Mesenchymal stem cell (in vitro differentiated cells and primary cell): ENCODE measurements around the gene NDUFB7.

Experiments used
- DNase-seq: peaks from one replicate; pipeline ENCODE4 v3.0.0-alpha.2; 2013
- H2AFZ ChIP-seq: one replicate; pipeline ENCODE4 v1.6.1; 2013; ENCODE audit warnings: low read depth, mild to moderate bottlenecking, control low read depth, inconsistent platforms, low read length, moderate library complexity
- H2AK5ac ChIP-seq: 2 replicates; pipeline ENCODE4 v1.6.1; 2013; ENCODE audit warnings: low read length, moderate library complexity, mild to moderate bottlenecking, inconsistent platforms; ENCODE audit not compliant: severe bottlenecking
- H2BK120ac ChIP-seq: one replicate; pipeline ENCODE4 v1.6.1; 2013; ENCODE audit warnings: low read depth, mild to moderate bottlenecking, inconsistent platforms, low read length, moderate library complexity
- H2BK12ac ChIP-seq, 2 experiments: one replicate each; pipeline ENCODE4 v1.6.1; 2013; ENCODE audit warnings: inconsistent platforms in 2 of 2, low read length in 2 of 2, mild to moderate bottlenecking in 2 of 2, moderate library complexity in 2 of 2, control low read depth in 1 of 2
- H2BK15ac ChIP-seq: one replicate; pipeline ENCODE4 v1.6.1; 2013; ENCODE audit warnings: mild to moderate bottlenecking, low read depth, inconsistent platforms; ENCODE audit not compliant: poor library complexity, severe bottlenecking
- H2BK5ac ChIP-seq: 2 replicates; pipeline ENCODE4 v1.6.1; 2013; ENCODE audit warnings: low read depth, mild to moderate bottlenecking, low read length, control low read depth, inconsistent platforms; ENCODE audit not compliant: poor library complexity, severe bottlenecking
- H3K14ac ChIP-seq, 2 experiments: one replicate each; pipeline ENCODE4 v1.6.1; 2013; ENCODE audit warnings: inconsistent platforms in 2 of 2, low read length in 2 of 2, control low read depth in 1 of 2, mild to moderate bottlenecking in 1 of 2, moderate library complexity in 1 of 2
- H3K18ac ChIP-seq, 2 experiments: one replicate each; pipeline ENCODE4 v1.6.1; 2013; ENCODE audit warnings: inconsistent platforms in 2 of 2, low read length in 2 of 2, control low read depth in 1 of 2, low read depth in 1 of 2, mild to moderate bottlenecking in 1 of 2
- H3K23ac ChIP-seq, 2 experiments: one replicate each; pipeline ENCODE4 v1.6.1; 2013; ENCODE audit warnings: inconsistent platforms in 2 of 2, low read length in 2 of 2, mild to moderate bottlenecking in 2 of 2, moderate library complexity in 2 of 2, control low read depth in 1 of 2
- H3K27ac ChIP-seq: 2 replicates; pipeline ENCODE4 v1.5.1; 2013; ENCODE audit warnings: mild to moderate bottlenecking, moderate library complexity, low read length, control low read depth, inconsistent platforms; ENCODE audit not compliant: poor library complexity, severe bottlenecking
- H3K27me3 ChIP-seq, 2 experiments: 2 replicates each; pipeline versions ENCODE4 v1.6.1 to v1.7.0; 2013; ENCODE audit warnings: low read length in 2 of 2, mild to moderate bottlenecking in 2 of 2, moderate library complexity in 2 of 2, control low read depth in 1 of 2, inconsistent platforms in 1 of 2; ENCODE audit not compliant: control insufficient read depth in 1 of 2, insufficient read depth in 1 of 2
- H3K36me3 ChIP-seq, 2 experiments: 2 replicates each; pipeline versions ENCODE4 v1.6.1 to v1.7.0; 2013; ENCODE audit warnings: low read length in 2 of 2, control low read depth in 1 of 2, inconsistent platforms in 1 of 2, low read depth in 1 of 2, mild to moderate bottlenecking in 1 of 2; ENCODE audit not compliant: insufficient read depth in 2 of 2, control insufficient read depth in 1 of 2
- H3K4ac ChIP-seq, 2 experiments: one replicate each; pipeline ENCODE4 v1.6.1; 2013; ENCODE audit warnings: inconsistent platforms in 2 of 2, low read length in 2 of 2, mild to moderate bottlenecking in 2 of 2, moderate library complexity in 2 of 2, control low read depth in 1 of 2, low read depth in 1 of 2
- H3K4me1 ChIP-seq: 2 replicates; pipeline ENCODE4 v1.6.1; 2013; ENCODE audit warnings: low read depth, low read length, control low read depth; ENCODE audit not compliant: control insufficient read depth, insufficient read depth
- H3K4me2 ChIP-seq: 2 replicates; pipeline ENCODE4 v1.6.1; 2013; ENCODE audit warnings: low read length, mild to moderate bottlenecking, inconsistent platforms; ENCODE audit not compliant: poor library complexity, severe bottlenecking
- H3K4me3 ChIP-seq, 2 experiments: 2 replicates each; pipeline versions ENCODE4 v1.5.1 to v1.7.0; 2013; ENCODE audit warnings: low read length in 2 of 2, mild to moderate bottlenecking in 2 of 2, control low read depth in 1 of 2, low read depth in 1 of 2; ENCODE audit not compliant: insufficient read depth in 1 of 2
- H3K79me1 ChIP-seq: replicated peaks from 2 replicates; pipeline ENCODE4 v1.6.1; 2013; ENCODE audit warnings: mild to moderate bottlenecking, control low read depth, low read length, inconsistent platforms; ENCODE audit not compliant: poor library complexity, severe bottlenecking
- H3K9ac ChIP-seq: 2 replicates; pipeline ENCODE4 v1.7.0; 2013; ENCODE audit warnings: mild to moderate bottlenecking, low read length, moderate library complexity
- H3K9me3 ChIP-seq: 2 replicates; pipeline ENCODE4 v1.7.0; 2013; ENCODE audit warnings: mild to moderate bottlenecking, low read length; ENCODE audit not compliant: control insufficient read depth
- H4K8ac ChIP-seq: one replicate; pipeline ENCODE4 v1.6.1; 2013; ENCODE audit warnings: inconsistent platforms, mild to moderate bottlenecking, low read length, moderate library complexity
- H4K91ac ChIP-seq: one replicate; pipeline ENCODE4 v1.6.1; 2013; ENCODE audit warnings: mild to moderate bottlenecking, low read length, inconsistent platforms
- WGBS: methylation state at CpG from one replicate; pipeline ENCODE4 v1.1.7; 2013; ENCODE audit warnings: mixed read lengths; 5-methylcytosine and 5-hydroxymethylcytosine counted together

The NDUFB7 gene

DNA sequence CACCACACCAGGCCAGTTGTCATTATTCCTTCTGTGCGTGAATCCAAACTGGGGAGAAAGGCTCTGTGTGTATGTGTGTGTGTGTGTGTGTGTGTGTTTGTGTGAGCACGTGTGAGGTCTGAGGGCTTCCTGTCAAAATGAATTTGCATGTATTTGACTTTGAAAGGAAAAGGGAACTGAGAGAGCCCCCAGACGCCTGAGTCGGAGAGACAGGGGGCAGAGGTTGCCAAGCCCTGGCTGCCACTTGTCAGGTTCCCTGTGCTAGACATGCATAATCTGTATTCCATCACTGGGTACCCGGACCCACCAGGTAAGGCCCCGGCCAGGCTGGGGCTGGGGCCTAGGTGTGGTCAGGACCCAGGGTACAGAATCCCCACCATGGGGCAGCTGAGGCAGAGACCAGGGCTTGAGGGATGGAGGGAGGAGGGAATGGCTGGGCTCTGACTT lies 11.1 kb upstream of the NDUFB7 start, which contains the start of gene CLEC17A:
Gene CLEC17A, plus strand, starts transcription at position 191 of the 447 bp plus-strand sequence. Its CDS starts 77 bp downstream, at position 268.
- H2AK5ac ChIP-seq = no peak within 1 kb of the TSS
- no peak within 1 kb of the TSS for H2BK120ac ChIP-seq
- no peak within 1 kb of the TSS for H4K8ac ChIP-seq
- H3K4me2 ChIP-seq = no peak within 1 kb of the TSS
- H3K4me1 ChIP-seq = peaks cover 1% of the 10 kb centered on the region
- H3K23ac ChIP-seq = no peak within 1 kb of the TSS
- H3K4me3 ChIP-seq = no peak within 1 kb of the TSS
- no peaks in the 10 kb centered on the region for H3K27me3 ChIP-seq
- H3K36me3 ChIP-seq = no peaks in the 10 kb centered on the region
- H3K4ac ChIP-seq = no peak within 1 kb of the TSS
- H4K91ac ChIP-seq = no peak within 1 kb of the TSS
- H3K14ac ChIP-seq = no peak within 1 kb of the TSS
- 67% methylated on average over 4 of the region's 6 CpGs for WGBS
- H3K9ac ChIP-seq = no peak within 1 kb of the TSS
- DNase-seq = no peak
- H2AFZ ChIP-seq = no peak within 1 kb of the TSS
- no peaks in the 10 kb centered on the region for H3K9me3 ChIP-seq
- H3K18ac ChIP-seq = no peak within 1 kb of the TSS
- H2BK12ac ChIP-seq = no peak within 1 kb of the TSS
- H2BK15ac ChIP-seq = no peak within 1 kb of the TSS
- H3K79me1 ChIP-seq = no peaks in the 10 kb centered on the region
- H3K27ac ChIP-seq = no peak within 1 kb of the TSS
- H2BK5ac ChIP-seq = no peak within 1 kb of the TSS

DNA sequence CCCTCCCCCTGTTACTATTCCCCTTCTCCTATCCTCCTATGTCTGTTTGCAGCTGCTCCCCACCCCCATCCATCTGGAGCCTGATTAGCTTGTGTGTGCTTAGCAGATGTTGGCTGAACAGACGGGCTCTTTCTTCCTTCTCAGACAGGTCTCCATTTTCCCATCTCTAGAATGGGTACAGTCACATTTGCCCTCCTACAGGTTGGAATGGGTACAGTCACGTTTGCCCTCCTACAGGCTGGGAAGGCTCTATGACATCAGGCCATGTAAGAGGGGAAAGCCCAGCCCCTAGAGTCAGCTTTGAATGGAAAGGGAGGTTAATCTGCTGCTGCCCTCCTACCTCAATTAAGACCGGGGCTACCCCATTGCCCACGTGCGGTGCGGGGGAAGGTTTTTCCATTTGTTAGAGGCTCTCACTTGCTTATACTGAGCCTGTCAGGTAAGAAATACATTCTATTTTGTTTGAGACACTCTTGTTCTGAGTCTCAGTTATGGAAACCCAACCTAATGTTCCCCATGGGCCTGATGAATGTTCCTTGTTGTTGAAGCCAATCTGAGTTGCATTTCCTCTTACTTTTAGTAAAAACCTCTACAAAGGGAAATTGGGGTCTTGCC lies 8.9 kb upstream of the NDUFB7 start:
- no peak for DNase-seq
- no peak overlapping the region for H2BK120ac ChIP-seq
- no peaks in the 10 kb centered on the region for H3K9me3 ChIP-seq
- H3K27ac ChIP-seq = no peak overlapping the region
- no peak overlapping the region for H2AK5ac ChIP-seq
- H2AFZ ChIP-seq = no peak overlapping the region
- no peak overlapping the region for H2BK15ac ChIP-seq
- no peak overlapping the region for H2BK5ac ChIP-seq
- H3K9ac ChIP-seq = no peak overlapping the region
- no peaks in the 10 kb centered on the region for H3K27me3 ChIP-seq
- H3K36me3 ChIP-seq = no peaks in the 10 kb centered on the region
- H4K91ac ChIP-seq = no peak overlapping the region
- WGBS = 81% methylated on average over 6 of the region's 6 CpGs
- H3K4ac ChIP-seq = no peak overlapping the region
- H4K8ac ChIP-seq = no peak overlapping the region
- H2BK12ac ChIP-seq = no peak overlapping the region
- no peak overlapping the region for H3K14ac ChIP-seq
- no peak overlapping the region for H3K4me2 ChIP-seq
- H3K18ac ChIP-seq = no peak overlapping the region
- H3K4me1 ChIP-seq = peaks cover 1% of the 10 kb centered on the region
- no peak overlapping the region for H3K4me3 ChIP-seq
- no peak overlapping the region for H3K23ac ChIP-seq
- H3K79me1 ChIP-seq = no peaks in the 10 kb centered on the region

DNA sequence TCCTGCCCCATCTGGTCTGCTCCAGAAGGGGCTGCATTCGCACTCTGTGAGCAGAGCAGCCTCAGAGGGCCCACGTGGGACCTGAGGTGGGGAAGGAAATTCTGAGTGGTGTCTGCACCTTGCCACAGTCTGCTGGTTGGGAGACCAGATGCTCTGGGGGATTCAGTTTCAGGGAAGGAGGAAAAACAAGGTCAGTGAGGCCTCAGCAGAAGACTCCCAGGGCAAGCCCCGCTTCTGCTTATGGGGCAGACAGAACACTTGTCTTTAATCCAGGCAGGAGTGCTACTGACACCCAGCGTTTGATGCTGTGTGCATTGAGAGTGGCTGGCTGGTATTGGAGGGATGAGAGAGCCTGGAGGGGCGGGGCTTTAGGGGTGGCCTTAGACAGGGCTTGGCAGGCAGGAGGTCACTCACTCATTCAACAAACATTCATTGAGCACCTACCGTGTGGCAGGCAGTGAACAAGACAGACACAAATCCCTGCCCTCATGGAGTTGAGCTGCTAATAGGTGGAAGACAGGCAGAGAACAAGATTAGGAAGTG lies 6.1 kb upstream of the NDUFB7 start:
- Histone ChIP-seq H2AK5ac (no peak overlapping the region), H3K4me2 (no peak overlapping the region), H2AFZ (no peak overlapping the region), H2BK120ac (no peak overlapping the region), H3K36me3 (no peaks in the 10 kb centered on the region), H3K9me3 (no peaks in the 10 kb centered on the region), H3K14ac (no peak overlapping the region), H3K23ac (no peak overlapping the region), H2BK12ac (no peak overlapping the region), H2BK5ac (no peak overlapping the region), H3K4me1 (peaks cover 1% of the 10 kb centered on the region), H3K27me3 (no peaks in the 10 kb centered on the region), H4K91ac (no peak overlapping the region), H3K4me3 (no peak overlapping the region), H3K18ac (no peak overlapping the region), H3K4ac (no peak overlapping the region), H3K79me1 (no peaks in the 10 kb centered on the region), H4K8ac (no peak overlapping the region), H3K27ac (no peak overlapping the region), H2BK15ac (no peak overlapping the region), H3K9ac (no peak overlapping the region)
- no peak for DNase-seq
- 68% methylated on average over 5 of the region's 6 CpGs for WGBS

DNA sequence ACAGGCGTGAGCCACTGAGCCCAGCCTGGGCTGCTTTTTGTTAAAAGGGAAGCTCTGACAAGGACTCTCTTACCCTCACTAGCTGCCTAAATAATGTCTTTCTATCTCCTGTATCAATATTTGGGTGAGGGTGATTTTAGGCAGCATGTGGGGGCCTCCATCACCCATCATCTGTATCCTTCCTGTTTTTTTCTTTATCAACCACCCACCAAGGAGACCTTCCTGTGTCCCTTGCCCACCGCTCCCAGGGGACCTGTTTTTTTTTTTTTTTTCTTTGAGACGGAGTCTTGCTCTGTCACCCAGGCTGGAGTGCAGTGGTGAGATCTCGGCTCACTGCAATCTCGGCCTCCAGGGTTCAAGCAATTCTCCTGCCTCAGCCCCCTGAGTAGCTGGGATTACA lies 5.4 kb upstream of the NDUFB7 start:
- DNase-seq = no peak
- 90% methylated on average over 4 of the region's 5 CpGs for WGBS

More for the DNA sequence above, 5.4 kb upstream of the NDUFB7 start:
- H2BK5ac ChIP-seq = no peak overlapping the region
- H3K4me1 ChIP-seq = peaks cover 2% of the 10 kb centered on the region
- H3K4me3 ChIP-seq = no peak overlapping the region
- no peak overlapping the region for H2BK15ac ChIP-seq
- H3K18ac ChIP-seq = no peak overlapping the region
- H3K14ac ChIP-seq = no peak overlapping the region
- no peak overlapping the region for H2BK120ac ChIP-seq
- H3K4ac ChIP-seq = no peak overlapping the region
- no peak overlapping the region for H2AFZ ChIP-seq
- H4K8ac ChIP-seq = no peak overlapping the region
- H3K23ac ChIP-seq = no peak overlapping the region
- no peaks in the 10 kb centered on the region for H3K79me1 ChIP-seq
- no peaks in the 10 kb centered on the region for H3K9me3 ChIP-seq
- H3K9ac ChIP-seq = no peak overlapping the region
- no peak overlapping the region for H2BK12ac ChIP-seq
- no peak overlapping the region for H3K27ac ChIP-seq
- H4K91ac ChIP-seq = no peak overlapping the region
- H2AK5ac ChIP-seq = no peak overlapping the region
- H3K27me3 ChIP-seq = no peaks in the 10 kb centered on the region
- no peaks in the 10 kb centered on the region for H3K36me3 ChIP-seq
- H3K4me2 ChIP-seq = no peak overlapping the region
